Progenitor cell of endocrine pancreas (in vitro differentiated cells): Measurements from ENCODE around the gene KNDC1. TPM values are rescaled to one million over a fixed set of nuclear protein-coding genes. Genes with fewer than 3 reads are reported as not detected.

ENCODE experiments used
- DNase-seq: peaks from one replicate; pipeline ENCODE4 v3.0.0; 2021; ENCODE audit warnings: low spot score; ENCODE audit not compliant: unreplicated experiment
- H3K27ac Mint-ChIP-seq: 2 replicates; pipeline ENCODE4 v1.8.0; 2021; ENCODE audit warnings: mild to moderate bottlenecking, moderate library complexity, mixed read lengths
- H3K27me3 Mint-ChIP-seq: 2 replicates; pipeline ENCODE4 v1.8.0; 2021; ENCODE audit warnings: mixed read lengths
- H3K36me3 Mint-ChIP-seq: 2 replicates; pipeline ENCODE4 v1.8.0; 2022; ENCODE audit warnings: mixed read lengths; ENCODE audit not compliant: insufficient read depth
- H3K4me1 Mint-ChIP-seq: 2 replicates; pipeline ENCODE4 v1.8.0; 2021; ENCODE audit warnings: low read depth, mixed read lengths
- H3K4me3 Mint-ChIP-seq: 2 replicates; pipeline ENCODE4 v1.8.0; 2021; ENCODE audit warnings: low read depth, mild to moderate bottlenecking, moderate library complexity, mixed read lengths
- H3K9me3 Mint-ChIP-seq: 2 replicates; pipeline ENCODE4 v1.8.0; 2021; ENCODE audit warnings: low read depth, mixed read lengths
- CTCF ChIP-seq: fragments of 200-600 bp; sonication (generic); IDR thresholded peaks from one replicate; pipeline ENCODE4 v1.5.0; 2021; ENCODE audit warnings: antibody characterized with exemption, mild to moderate bottlenecking; ENCODE audit not compliant: unreplicated experiment
- total RNA-seq: library from RNA; stranded (reverse); gene quantifications from 2 replicates; pipeline ENCODE4 v1.2.1, GENCODE V29; 2021

Gene KNDC1
- total RNA-seq, 1 donor from 2014 or later = 14.2 TPM

DNA sequence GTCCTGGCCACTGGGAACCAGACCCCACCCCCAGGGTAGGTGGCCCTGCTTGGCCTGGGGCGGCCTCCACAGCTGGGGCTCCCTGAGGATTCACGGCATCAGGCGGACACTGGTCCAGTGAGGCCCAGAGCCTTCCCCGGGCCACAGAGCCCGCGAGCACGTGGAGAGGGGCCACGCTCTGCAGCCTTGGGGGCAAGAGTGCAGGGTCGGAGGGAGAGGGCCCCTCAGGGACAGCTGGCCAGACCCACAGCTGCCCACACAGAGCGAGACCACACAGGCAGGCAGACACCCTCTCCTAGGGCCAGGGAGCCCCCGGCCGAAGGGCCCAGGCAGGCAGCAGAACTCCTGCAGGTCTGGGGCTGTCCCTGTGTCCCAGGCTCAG is 88.3 kb downstream of the KNDC1 start:
- Mint-ChIP-seq H3K9me3 (no peaks in the 10 kb centered on the region), H3K4me1 (peaks cover 7% of the 10 kb centered on the region), H3K36me3 (no peaks in the 10 kb centered on the region), H3K27ac (no peak overlapping the region), H3K4me3 (no peak overlapping the region), H3K27me3 (peaks cover 31% of the 10 kb centered on the region)
- no peak for TF ChIP-seq CTCF
- no peak for DNase-seq

DNA sequence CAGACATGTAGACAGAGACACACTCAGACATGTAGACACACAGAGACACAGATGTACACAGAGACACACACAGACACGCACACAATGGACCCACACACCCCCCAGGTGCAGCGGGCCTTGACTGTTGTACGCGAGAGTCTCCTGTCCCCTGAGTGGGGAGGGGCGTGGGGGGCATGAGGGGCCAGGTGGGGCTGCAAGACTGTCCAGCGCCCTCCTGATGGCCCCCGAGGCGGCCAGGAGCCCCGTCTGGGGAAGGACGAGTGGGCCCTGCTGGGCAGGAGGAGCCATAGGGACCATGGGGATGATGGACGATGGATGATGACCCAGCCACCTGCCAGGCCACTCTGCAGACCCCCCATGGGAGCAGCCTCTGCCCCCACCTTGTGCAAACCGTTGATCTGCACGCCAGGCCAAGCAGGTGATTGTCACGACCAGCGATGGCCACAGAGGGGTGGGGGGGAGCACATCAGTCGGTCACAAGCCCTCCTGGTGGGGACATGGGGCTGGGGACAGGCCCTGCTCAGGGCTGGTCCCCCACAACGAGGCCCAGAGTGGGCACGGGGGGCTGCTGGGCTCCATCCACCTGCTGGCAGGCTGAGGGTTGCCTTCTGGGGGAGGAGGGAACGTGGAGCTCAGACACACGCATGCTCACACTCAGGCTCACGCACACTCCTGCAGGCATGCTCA is 89.2 kb downstream of the KNDC1 start:
- Mint-ChIP-seq H3K4me1 (peaks cover 7% of the 10 kb centered on the region), H3K4me3 (no peak overlapping the region), H3K36me3 (no peaks in the 10 kb centered on the region), H3K9me3 (no peaks in the 10 kb centered on the region), H3K27me3 (peaks cover 28% of the 10 kb centered on the region), H3K27ac (no peak overlapping the region)
- DNase-seq = no peak
- TF ChIP-seq CTCF = peak; percentile 20

DNA sequence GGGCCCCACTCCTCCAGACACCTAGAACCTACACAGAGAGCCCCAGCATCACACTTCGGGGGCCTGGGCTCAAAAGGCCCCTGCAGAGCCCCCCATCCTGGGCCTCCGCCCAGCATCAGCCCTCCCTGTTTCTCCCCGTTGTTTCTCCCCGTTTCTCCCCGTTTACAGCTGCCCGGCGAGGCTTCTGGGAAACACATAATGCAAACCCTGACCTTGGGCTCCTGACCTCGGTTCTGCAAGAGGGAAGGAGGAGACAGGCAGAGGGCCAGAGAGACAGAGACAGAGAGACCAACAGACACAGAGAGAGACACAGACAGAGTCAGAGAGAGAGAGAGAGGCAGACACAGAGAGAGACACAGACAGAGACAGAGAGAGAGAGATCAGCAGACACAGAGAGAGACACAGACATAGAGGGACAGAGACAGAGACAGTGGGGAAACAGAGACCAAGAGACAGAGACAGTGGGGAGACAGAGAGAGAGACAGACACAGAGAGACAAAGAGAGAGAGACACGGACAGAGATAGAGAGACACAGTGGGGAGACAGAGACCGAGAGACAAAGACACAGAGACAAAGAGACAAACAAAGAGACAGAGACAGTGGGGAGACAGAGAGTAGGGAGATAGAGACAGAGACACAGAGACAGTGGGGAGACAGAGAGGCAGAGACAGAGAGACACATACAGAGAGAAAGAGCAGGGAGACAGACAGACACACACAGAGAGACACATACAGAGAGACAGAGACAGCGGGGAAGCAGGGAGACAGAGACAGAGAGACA is 90.1 kb downstream of the KNDC1 start:
- Mint-ChIP-seq H3K4me1 (peaks cover 7% of the 10 kb centered on the region), H3K27me3 (peaks cover 31% of the 10 kb centered on the region), H3K4me3 (no peak overlapping the region), H3K27ac (no peak overlapping the region), H3K9me3 (no peaks in the 10 kb centered on the region), H3K36me3 (no peaks in the 10 kb centered on the region)
- no peak for TF ChIP-seq CTCF
- no peak for DNase-seq

- Mint-ChIP-seq H3K27me3 (peaks cover 28% of the 10 kb centered on the region), H3K4me1 (peaks cover 4% of the 10 kb centered on the region), H3K4me3 (no peak overlapping the region), H3K36me3 (no peaks in the 10 kb centered on the region), H3K27ac (no peak overlapping the region), H3K9me3 (no peaks in the 10 kb centered on the region)
- TF ChIP-seq CTCF = no peak
- DNase-seq = no peak
These were observed 91.6 kb downstream of the KNDC1 start for GRCh38 chr10:133251388-133252222.

GRCh38 chr10:133252223-133252552 is 92.2 kb downstream of the KNDC1 start:
- Mint-ChIP-seq H3K9me3 (no peaks in the 10 kb centered on the region), H3K4me3 (no peak overlapping the region), H3K4me1 (peaks cover 2% of the 10 kb centered on the region), H3K27me3 (peaks cover 28% of the 10 kb centered on the region), H3K27ac (no peak overlapping the region), H3K36me3 (no peaks in the 10 kb centered on the region)
- no peak for TF ChIP-seq CTCF
- DNase-seq = no peak
